Mesenchymal stem cell (in vitro differentiated cells and primary cell): ENCODE results near the gene TOR4A.
A peak's percentile ranks its signal among the peaks of the same experiment; 100 is the strongest.

Experiments
- DNase-seq: peaks from one replicate; pipeline ENCODE4 v3.0.0-alpha.2; 2013
- H2AFZ ChIP-seq: one replicate; pipeline ENCODE4 v1.6.1; 2013; ENCODE audit warnings: low read depth, mild to moderate bottlenecking, control low read depth, inconsistent platforms, low read length, moderate library complexity
- H2AK5ac ChIP-seq: 2 replicates; pipeline ENCODE4 v1.6.1; 2013; ENCODE audit warnings: low read length, moderate library complexity, mild to moderate bottlenecking, inconsistent platforms; ENCODE audit not compliant: severe bottlenecking
- H2BK120ac ChIP-seq: one replicate; pipeline ENCODE4 v1.6.1; 2013; ENCODE audit warnings: low read depth, mild to moderate bottlenecking, inconsistent platforms, low read length, moderate library complexity
- H2BK12ac ChIP-seq, 2 experiments: one replicate each; pipeline ENCODE4 v1.6.1; 2013; ENCODE audit warnings: inconsistent platforms in 2 of 2, low read length in 2 of 2, mild to moderate bottlenecking in 2 of 2, moderate library complexity in 2 of 2, control low read depth in 1 of 2
- H2BK15ac ChIP-seq: one replicate; pipeline ENCODE4 v1.6.1; 2013; ENCODE audit warnings: mild to moderate bottlenecking, low read depth, inconsistent platforms; ENCODE audit not compliant: poor library complexity, severe bottlenecking
- H2BK5ac ChIP-seq: 2 replicates; pipeline ENCODE4 v1.6.1; 2013; ENCODE audit warnings: low read depth, mild to moderate bottlenecking, low read length, control low read depth, inconsistent platforms; ENCODE audit not compliant: poor library complexity, severe bottlenecking
- H3K14ac ChIP-seq, 2 experiments: one replicate each; pipeline ENCODE4 v1.6.1; 2013; ENCODE audit warnings: inconsistent platforms in 2 of 2, low read length in 2 of 2, control low read depth in 1 of 2, mild to moderate bottlenecking in 1 of 2, moderate library complexity in 1 of 2
- H3K18ac ChIP-seq, 2 experiments: one replicate each; pipeline ENCODE4 v1.6.1; 2013; ENCODE audit warnings: inconsistent platforms in 2 of 2, low read length in 2 of 2, control low read depth in 1 of 2, low read depth in 1 of 2, mild to moderate bottlenecking in 1 of 2
- H3K23ac ChIP-seq, 2 experiments: one replicate each; pipeline ENCODE4 v1.6.1; 2013; ENCODE audit warnings: inconsistent platforms in 2 of 2, low read length in 2 of 2, mild to moderate bottlenecking in 2 of 2, moderate library complexity in 2 of 2, control low read depth in 1 of 2
- H3K27ac ChIP-seq: 2 replicates; pipeline ENCODE4 v1.5.1; 2013; ENCODE audit warnings: mild to moderate bottlenecking, moderate library complexity, low read length, control low read depth, inconsistent platforms; ENCODE audit not compliant: poor library complexity, severe bottlenecking
- H3K27me3 ChIP-seq, 2 experiments: 2 replicates each; pipeline versions ENCODE4 v1.6.1 to v1.7.0; 2013; ENCODE audit warnings: low read length in 2 of 2, mild to moderate bottlenecking in 2 of 2, moderate library complexity in 2 of 2, control low read depth in 1 of 2, inconsistent platforms in 1 of 2; ENCODE audit not compliant: control insufficient read depth in 1 of 2, insufficient read depth in 1 of 2
- H3K36me3 ChIP-seq, 2 experiments: 2 replicates each; pipeline versions ENCODE4 v1.6.1 to v1.7.0; 2013; ENCODE audit warnings: low read length in 2 of 2, control low read depth in 1 of 2, inconsistent platforms in 1 of 2, low read depth in 1 of 2, mild to moderate bottlenecking in 1 of 2; ENCODE audit not compliant: insufficient read depth in 2 of 2, control insufficient read depth in 1 of 2
- H3K4ac ChIP-seq, 2 experiments: one replicate each; pipeline ENCODE4 v1.6.1; 2013; ENCODE audit warnings: inconsistent platforms in 2 of 2, low read length in 2 of 2, mild to moderate bottlenecking in 2 of 2, moderate library complexity in 2 of 2, control low read depth in 1 of 2, low read depth in 1 of 2
- H3K4me1 ChIP-seq: 2 replicates; pipeline ENCODE4 v1.6.1; 2013; ENCODE audit warnings: low read depth, low read length, control low read depth; ENCODE audit not compliant: control insufficient read depth, insufficient read depth
- H3K4me2 ChIP-seq: 2 replicates; pipeline ENCODE4 v1.6.1; 2013; ENCODE audit warnings: low read length, mild to moderate bottlenecking, inconsistent platforms; ENCODE audit not compliant: poor library complexity, severe bottlenecking
- H3K4me3 ChIP-seq, 2 experiments: 2 replicates each; pipeline versions ENCODE4 v1.5.1 to v1.7.0; 2013; ENCODE audit warnings: low read length in 2 of 2, mild to moderate bottlenecking in 2 of 2, control low read depth in 1 of 2, low read depth in 1 of 2; ENCODE audit not compliant: insufficient read depth in 1 of 2
- H3K79me1 ChIP-seq: replicated peaks from 2 replicates; pipeline ENCODE4 v1.6.1; 2013; ENCODE audit warnings: mild to moderate bottlenecking, control low read depth, low read length, inconsistent platforms; ENCODE audit not compliant: poor library complexity, severe bottlenecking
- H3K9ac ChIP-seq: 2 replicates; pipeline ENCODE4 v1.7.0; 2013; ENCODE audit warnings: mild to moderate bottlenecking, low read length, moderate library complexity
- H3K9me3 ChIP-seq: 2 replicates; pipeline ENCODE4 v1.7.0; 2013; ENCODE audit warnings: mild to moderate bottlenecking, low read length; ENCODE audit not compliant: control insufficient read depth
- H4K8ac ChIP-seq: one replicate; pipeline ENCODE4 v1.6.1; 2013; ENCODE audit warnings: inconsistent platforms, mild to moderate bottlenecking, low read length, moderate library complexity
- H4K91ac ChIP-seq: one replicate; pipeline ENCODE4 v1.6.1; 2013; ENCODE audit warnings: mild to moderate bottlenecking, low read length, inconsistent platforms
- WGBS: methylation state at CpG from one replicate; pipeline ENCODE4 v1.1.7; 2013; ENCODE audit warnings: mixed read lengths; 5-methylcytosine and 5-hydroxymethylcytosine counted together

Gene TOR4A

DNA sequence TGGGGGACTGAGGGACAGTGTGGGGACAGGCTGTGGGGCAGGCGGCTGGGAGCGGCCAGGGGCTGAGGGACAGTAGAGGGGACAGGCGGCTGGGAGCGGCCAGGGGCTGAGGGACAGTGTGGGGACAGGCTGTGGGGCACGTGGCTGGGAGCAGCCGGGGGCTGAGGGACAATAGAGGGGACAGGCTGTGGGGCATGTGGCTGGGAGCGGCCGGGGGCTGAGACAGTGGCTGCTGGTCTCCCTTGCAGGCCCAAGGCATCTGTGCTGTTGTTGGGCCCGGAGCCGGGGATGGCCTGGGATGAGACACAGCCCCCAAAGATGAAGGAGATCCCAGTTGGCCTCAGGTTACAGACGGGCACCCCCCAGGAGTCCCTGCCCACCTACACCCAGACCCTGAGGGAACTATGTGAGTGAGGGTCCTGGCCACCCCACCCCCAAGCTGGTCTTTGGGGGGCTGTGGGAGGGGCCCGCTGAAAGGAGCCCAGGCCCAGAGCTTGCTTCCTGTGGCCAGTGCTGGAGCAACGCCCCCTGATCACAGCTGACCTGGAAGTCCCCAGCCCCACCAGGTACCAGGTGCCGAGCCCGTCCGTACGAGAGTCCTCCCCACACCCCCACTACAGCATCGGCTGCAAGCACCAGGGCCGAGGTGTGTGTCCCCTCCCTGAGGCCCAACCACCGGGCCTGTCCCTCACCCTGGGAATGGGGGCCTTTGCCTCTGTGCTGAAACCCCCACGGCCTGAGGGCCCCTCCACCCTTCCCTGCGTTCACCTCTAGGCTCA, 25.8 kb upstream of the TOR4A start:
- H3K23ac ChIP-seq: no peak overlapping the region
- no peak for DNase-seq
- no peak overlapping the region for H2AK5ac ChIP-seq
- H3K9me3 ChIP-seq: no peaks in the 10 kb centered on the region
- H3K9ac ChIP-seq: no peak overlapping the region
- WGBS: 93% methylated on average over 16 of the region's 22 CpGs
- H2BK5ac ChIP-seq: no peak overlapping the region
- H3K4me2 ChIP-seq: no peak overlapping the region
- no peak overlapping the region for H4K91ac ChIP-seq
- no peak overlapping the region for H3K27ac ChIP-seq
- no peak overlapping the region for H3K18ac ChIP-seq
- H4K8ac ChIP-seq: no peak overlapping the region
- peak overlapping the region in 1 of 2 experiments; percentile 11 for H2BK12ac ChIP-seq
- no peak overlapping the region for H3K14ac ChIP-seq
- peaks cover 0 to 11% of the 10 kb centered on the region in 2 experiments for H3K36me3 ChIP-seq
- H2BK120ac ChIP-seq: no peak overlapping the region
- peaks cover 36% of the 10 kb centered on the region for H3K4me1 ChIP-seq
- H2BK15ac ChIP-seq: peak overlapping the region; percentile 33
- H3K27me3 ChIP-seq: peaks cover 0 to 5% of the 10 kb centered on the region in 2 experiments
- no peak overlapping the region for H2AFZ ChIP-seq
- H3K4ac ChIP-seq: no peak overlapping the region
- H3K4me3 ChIP-seq: peak overlapping the region in 1 of 2 experiments; percentile 7
- H3K79me1 ChIP-seq: peaks cover 5% of the 10 kb centered on the region

GRCh38 chr9:137252555-137253506, 24.7 kb upstream of the TOR4A start:
- Histone ChIP-seq H2BK15ac (no peak overlapping the region), H3K27me3 (peaks cover 0 to 5% of the 10 kb centered on the region in 2 experiments), H3K79me1 (peaks cover 9% of the 10 kb centered on the region), H3K4me3 (no peak overlapping the region), H2AFZ (no peak overlapping the region), H4K91ac (no peak overlapping the region), H2BK12ac (no peak overlapping the region), H3K27ac (no peak overlapping the region), H3K9me3 (no peaks in the 10 kb centered on the region), H3K18ac (no peak overlapping the region), H3K4me1 (peaks cover 34% of the 10 kb centered on the region), H3K14ac (no peak overlapping the region), H3K4me2 (no peak overlapping the region), H2BK120ac (no peak overlapping the region), H2AK5ac (no peak overlapping the region), H3K36me3 (peaks cover 0 to 16% of the 10 kb centered on the region in 2 experiments), H3K4ac (no peak overlapping the region), H3K9ac (no peak overlapping the region), H4K8ac (no peak overlapping the region), H3K23ac (no peak overlapping the region), H2BK5ac (no peak overlapping the region)
- no peak for DNase-seq
- 90% methylated on average over 33 of the region's 35 CpGs for WGBS

GRCh38 chr9:137253717-137254623, 23.6 kb upstream of the TOR4A start:
- Histone ChIP-seq H3K4ac (peak overlapping the region; percentile 54 to 93), H2BK15ac (no peak overlapping the region), H3K18ac (peak overlapping the region; percentile 84 to 86), H2BK12ac (no peak overlapping the region), H4K91ac (no peak overlapping the region), H3K9me3 (no peaks in the 10 kb centered on the region), H4K8ac (peak overlapping the region; percentile 35), H2BK5ac (no peak overlapping the region), H2BK120ac (peak overlapping the region; percentile 56), H3K79me1 (peaks cover 11% of the 10 kb centered on the region), H3K4me1 (peaks cover 36% of the 10 kb centered on the region), H3K4me3 (peak overlapping the region; percentile 88 to 93), H3K4me2 (peak overlapping the region; percentile 92), H3K27ac (no peak overlapping the region), H3K9ac (peak overlapping the region; percentile 88), H2AFZ (no peak overlapping the region), H2AK5ac (no peak overlapping the region), H3K23ac (peak overlapping the region in 1 of 2 experiments; percentile 75), H3K36me3 (peaks cover 8 to 26% of the 10 kb centered on the region in 2 experiments), H3K27me3 (peaks cover 0 to 5% of the 10 kb centered on the region in 2 experiments), H3K14ac (no peak overlapping the region)
- 69% methylated on average over 21 of the region's 21 CpGs for WGBS
- DNase-seq: peak; percentile 23
